ENCODE results near the gene ZNF165. TPM values are rescaled to one million over a fixed set of nuclear protein-coding genes. Genes with fewer than 3 reads are reported as not detected.

ZNF165 gene
- total RNA-seq, 1 experiment from 2014 or later, result 0.26 TPM

GRCh38 chr6:28137505-28137981 is 57.2 kb downstream of the ZNF165 start:
- no peaks in the 10 kb centered on the region for H3K9me3 ChIP-seq (ENCODE audit: low read length)
- H3K4me1 ChIP-seq (ENCODE audit: low read length), result peaks cover 49% of the 10 kb centered on the region
- H2AFZ ChIP-seq (ENCODE audit: low read length), result peak overlapping the region; percentile 92
- H3K36me3 ChIP-seq (ENCODE audit: insufficient read depth, low read length), result peaks cover under 1% of the 10 kb centered on the region; the same call in 1 of the 2 replicates
- no peaks in the 10 kb centered on the region for H4K20me1 ChIP-seq (ENCODE audit: insufficient read depth, low read depth, low read length)
- DNase-seq, result peak; percentile 85
- H3K9me2 ChIP-seq (replicated peaks; ENCODE audit: insufficient read depth, low read length), result no peaks in the 10 kb centered on the region
- peak overlapping the region; percentile 89 for H3K4me3 ChIP-seq (ENCODE audit: low read length)
- H3K27ac ChIP-seq (ENCODE audit: low read length), result peak overlapping the region; percentile 84
- peaks cover 63% of the 10 kb centered on the region for H3K79me2 ChIP-seq (ENCODE audit: low read length)
- no peaks in the 10 kb centered on the region for H3K27me3 ChIP-seq (ENCODE audit: low read length)
- H3K4me2 ChIP-seq (ENCODE audit: low read depth, low read length, poor library complexity, severe bottlenecking), result peak overlapping the region; percentile 82
- H3K9ac ChIP-seq (ENCODE audit: low read length), result peak overlapping the region; percentile 85

Other genes with a start within 250 kb of the ZNF165 start
- not detected in 2 replicates for gene OR2B2, start 168.2 kb upstream of the ZNF165 start, total RNA-seq (2014; rRNA removed; shearing (Covaris generic); ENCODE audit: low replicate concordance)
- gene OR2B6, start 123.3 kb upstream of the ZNF165 start, total RNA-seq (2014; rRNA removed; shearing (Covaris generic); ENCODE audit: low replicate concordance), result not detected in 2 replicates
- 4.8 and 5.9 TPM in 2 replicates for gene ZSCAN16, start 44.0 kb downstream of the ZNF165 start, total RNA-seq (2014; rRNA removed; shearing (Covaris generic); ENCODE audit: low replicate concordance)
- gene ZKSCAN8, start 61.3 kb downstream of the ZNF165 start, total RNA-seq (2014; rRNA removed; shearing (Covaris generic); ENCODE audit: low replicate concordance), result 30.0 and 48.9 TPM in 2 replicates
- 18.9 and 35.1 TPM in 2 replicates for gene ZSCAN9, start 144.7 kb downstream of the ZNF165 start, total RNA-seq (2014; rRNA removed; shearing (Covaris generic); ENCODE audit: low replicate concordance)
- 6.1 and 12.4 TPM in 2 replicates for gene ZKSCAN4, start 171.7 kb downstream of the ZNF165 start, total RNA-seq (2014; rRNA removed; shearing (Covaris generic); ENCODE audit: low replicate concordance)
- 0.11 TPM in 1 of 2 replicates, not detected in the other for gene NKAPL, start 178.7 kb downstream of the ZNF165 start, total RNA-seq (2014; rRNA removed; shearing (Covaris generic); ENCODE audit: low replicate concordance)
- 16.8 and 19.2 TPM in 2 replicates for gene ZSCAN26, start 186.6 kb downstream of the ZNF165 start, total RNA-seq (2014; rRNA removed; shearing (Covaris generic); ENCODE audit: low replicate concordance)
- gene PGBD1, start 201.0 kb downstream of the ZNF165 start, total RNA-seq (2014; rRNA removed; shearing (Covaris generic); ENCODE audit: low replicate concordance), result 8.2 and 9.7 TPM in 2 replicates

Measured in Karpas-422 (cell line).